Right cardiac atrium (tissue), 5 donors: ENCODE results near the gene TREH. TPM values are rescaled to one million over a fixed set of nuclear protein-coding genes. Genes with fewer than 3 reads are reported as not detected.

Experiments used
- ATAC-seq, 2 donors: fragments of 200-7000 bp; cut with Tn5 transposase; one replicate each; pipeline versions ENCODE4 v1.8.0 to v1.9.1; 2020; ENCODE audit warnings: moderate library complexity in 2 of 2, mild to moderate bottlenecking in 1 of 2
- DNase-seq, 3 donors: peaks; one replicate each; pipeline ENCODE4 v3.0.0-alpha.2; 2020
- H3K27ac ChIP-seq: one replicate; pipeline ENCODE4 v1.5.1; 2013; ENCODE audit warnings: mild to moderate bottlenecking, low read length, control low read depth, moderate library complexity
- H3K27me3 ChIP-seq: one replicate; pipeline ENCODE4 v1.6.1; 2013; ENCODE audit not compliant: control insufficient read depth, insufficient read depth
- H3K4me1 ChIP-seq: one replicate; pipeline ENCODE4 v1.6.1; 2013; ENCODE audit warnings: low read length; ENCODE audit not compliant: control insufficient read depth, insufficient read depth
- H3K4me3 ChIP-seq: one replicate; pipeline ENCODE4 v1.5.1; 2013; ENCODE audit warnings: low read length, control low read depth
- H3K9me3 ChIP-seq: one replicate; pipeline ENCODE4 v1.6.1; 2013; ENCODE audit warnings: low read length; ENCODE audit not compliant: control insufficient read depth
- WGBS: extraction: QIAGEN DNeasy Blood & Tissue Kit; methylation state at CpG from one replicate; pipeline ENCODE4 v1.1.7; 2013; 5-methylcytosine and 5-hydroxymethylcytosine counted together
- intact Hi-C, 4 donors: fragments of 100-400 bp; cut with DNase I; formaldehyde crosslinking; loops; one replicate each; pipeline versions ENCODE4 v1.11.0 to v1.14.0; 2022 to 2023
- polyA plus RNA-seq: library from polyadenylated mRNA; stranded (reverse); fragments of 200-250 nt; gene quantifications from one replicate; pipeline ENCODE4 v1.2.3, GENCODE V29; 2013
- total RNA-seq, 4 donors: library from RNA; stranded (reverse); fragmentation: NEBNext Ultra II Directional; extraction: Animal tissue kit (Norgen Biotek cat#: 25700); gene quantifications; one replicate each; pipeline ENCODE4 v1.2.1, GENCODE V29; 2021
- donor health status: healthy with polysubstance abuse.
- donor health status: DM: no; HTN: yes; CAD: no.
- donor health status: DM: no; HTN: no; CAD: no.
- donor health status: DM: no; HTN: yes; CAD: no; lungs with severe emphysema.
- donor health status: DM: yes; HTN: yes; CAD: no.

The TREH gene
- total and polyA plus RNA-seq, 5 donors: 1.2 TPM; not detected in 4

DNA sequence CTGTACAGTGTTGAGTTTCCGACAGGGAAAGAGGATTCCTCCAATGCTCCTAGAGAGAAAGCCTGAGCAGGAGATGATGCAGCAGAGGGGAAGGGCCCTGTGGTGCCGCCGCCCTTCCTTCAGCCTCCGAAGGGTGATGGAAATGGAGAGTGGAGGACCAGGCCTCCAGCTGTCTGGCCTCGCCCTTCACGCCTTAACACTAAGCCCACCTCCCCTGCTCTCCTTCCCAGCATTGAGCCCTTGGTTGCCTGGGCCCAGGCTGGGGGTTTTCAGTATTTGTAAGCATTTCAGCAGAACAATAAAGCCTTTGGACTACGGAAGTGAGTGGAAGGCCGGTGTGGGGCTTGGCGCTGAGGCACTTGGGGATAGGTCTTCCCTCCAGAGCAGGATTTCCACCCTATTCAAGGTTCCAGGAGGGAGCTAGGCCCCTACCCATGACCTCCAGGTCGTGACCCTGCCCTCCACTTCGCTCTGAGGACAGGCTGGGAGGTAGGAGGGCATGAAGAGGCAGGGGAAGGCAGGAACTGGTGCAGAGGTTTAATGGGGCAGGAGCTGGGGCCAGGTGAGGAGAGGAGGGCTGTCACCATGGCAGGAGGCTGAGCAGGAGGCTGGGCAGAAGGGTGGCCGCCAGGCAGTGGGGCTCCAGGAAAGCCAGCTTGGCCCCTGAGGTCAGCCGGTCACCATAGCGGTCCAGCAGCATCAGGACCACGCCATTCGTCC is 21.6 kb downstream of the TREH start:
- H3K4me3 ChIP-seq: no peak overlapping the region
- WGBS: 69% methylated on average over 16 of the region's 16 CpGs
- no peak for ATAC-seq
- H3K27ac ChIP-seq: no peak overlapping the region
- intact Hi-C loops: loop anchor here in 2 of 4 donors (5.0 kb wide), 1 partner anchor 51 kb away; the partner anchor contains the start of gene PHLDB1 (in 2 of the 2)
- no peak for DNase-seq
- no peaks in the 10 kb centered on the region for H3K4me1 ChIP-seq
- no peaks in the 10 kb centered on the region for H3K27me3 ChIP-seq
- H3K9me3 ChIP-seq: no peaks in the 10 kb centered on the region

GRCh38 chr11:118657238-118657637 is 22.2 kb downstream of the TREH start:
- 82% methylated on average over 2 of the region's 2 CpGs for WGBS
- Histone ChIP-seq H3K27ac (no peak overlapping the region), H3K4me3 (no peak overlapping the region), H3K27me3 (no peaks in the 10 kb centered on the region), H3K4me1 (no peaks in the 10 kb centered on the region), H3K9me3 (no peaks in the 10 kb centered on the region)
- intact Hi-C loops: loop anchor here in 2 of 4 donors (5.0 kb wide), 1 partner anchor 50 kb away; the partner anchor contains the start of gene PHLDB1 (in 2 of the 2)
- DNase-seq (no peak), ATAC-seq (no peak)

DNA sequence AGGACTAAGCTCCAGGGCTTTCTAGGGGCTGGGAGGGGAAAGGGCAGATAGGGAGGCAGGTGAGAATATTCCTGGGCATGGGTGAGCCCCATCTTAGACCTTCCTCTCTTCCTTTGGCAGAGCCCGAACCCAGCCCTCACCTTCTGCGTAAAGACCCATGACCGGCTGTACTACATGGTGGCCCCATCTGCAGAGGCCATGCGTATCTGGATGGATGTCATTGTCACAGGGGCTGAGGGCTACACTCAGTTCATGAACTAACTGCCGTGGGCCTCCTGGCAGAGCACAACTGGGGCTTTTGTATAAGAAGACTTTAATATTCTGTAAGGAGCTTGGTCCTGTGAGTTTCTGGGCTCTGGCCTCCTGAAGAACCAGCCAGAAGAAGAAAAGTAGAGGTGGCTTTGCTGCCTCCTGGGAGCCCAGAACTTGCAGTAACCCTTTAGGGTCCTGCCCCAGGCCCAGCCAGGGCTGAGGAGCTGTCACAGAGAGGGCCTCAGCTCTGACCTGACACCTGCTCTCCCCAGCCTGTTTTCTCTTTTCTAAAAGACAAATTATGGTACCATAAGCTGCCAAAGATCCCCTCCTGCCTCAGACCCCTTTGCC is 22.8 kb downstream of the TREH start:
- ATAC-seq (no peak), DNase-seq (no peak)
- Histone ChIP-seq H3K9me3 (no peaks in the 10 kb centered on the region), H3K4me3 (no peak overlapping the region), H3K27me3 (no peaks in the 10 kb centered on the region), H3K4me1 (no peaks in the 10 kb centered on the region), H3K27ac (no peak overlapping the region)
- 86% methylated on average over 5 of the region's 5 CpGs for WGBS
- intact Hi-C loops: loop anchor here in 2 of 4 donors (5.0 kb wide), 1 partner anchor 49 kb away; the partner anchor contains the start of gene PHLDB1 (in 2 of the 2)

GRCh38 chr11:118655486-118656190 is 23.8 kb downstream of the TREH start:
- Histone ChIP-seq H3K27me3 (no peaks in the 10 kb centered on the region), H3K4me3 (no peak overlapping the region), H3K27ac (no peak overlapping the region), H3K9me3 (no peaks in the 10 kb centered on the region), H3K4me1 (no peaks in the 10 kb centered on the region)
- intact Hi-C loops: loop anchor here in 2 of 4 donors (5.0 kb wide), 1 partner anchor 48 kb away; the partner anchor contains the start of gene PHLDB1 (in 2 of the 2)
- ATAC-seq (no peak), DNase-seq (no peak)
- 89% methylated on average over 7 of the region's 7 CpGs for WGBS

DNA sequence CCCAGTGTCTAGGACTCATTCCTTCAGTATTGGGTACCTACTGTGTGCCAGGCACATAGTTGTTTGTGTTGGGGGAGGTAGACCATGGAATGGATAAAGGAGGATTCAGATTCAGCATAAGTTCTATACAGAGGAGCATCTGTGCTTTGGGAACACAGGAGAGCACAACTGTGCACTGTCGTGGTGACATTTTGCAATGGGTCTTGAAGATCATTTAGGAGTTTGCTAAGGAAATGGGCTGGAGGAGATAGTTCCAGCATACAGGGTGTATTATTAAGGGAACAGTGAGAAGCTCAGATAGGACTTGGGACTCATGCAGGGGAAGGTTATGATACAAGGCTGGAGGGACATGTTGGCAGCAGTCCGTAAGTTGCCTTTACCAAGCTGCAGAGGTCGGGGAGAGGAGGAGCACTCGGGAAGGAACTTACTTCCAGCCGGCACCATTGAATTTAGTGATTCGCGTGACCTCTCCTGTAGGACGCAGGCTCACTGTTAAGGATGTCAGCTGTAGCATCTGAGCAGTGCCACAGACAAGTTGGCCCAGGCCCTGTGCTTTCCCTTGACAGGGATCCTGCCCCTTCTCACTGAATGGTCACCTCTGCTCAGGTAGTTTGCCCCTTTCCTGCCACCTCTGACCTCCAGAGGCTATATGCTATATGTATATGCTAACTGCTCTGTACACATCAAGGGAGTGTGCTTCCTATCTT is 25.6 kb downstream of the TREH start:
- intact Hi-C loops: no loop called here
- Histone ChIP-seq H3K4me3 (no peak overlapping the region), H3K4me1 (no peaks in the 10 kb centered on the region), H3K27ac (no peak overlapping the region), H3K9me3 (no peaks in the 10 kb centered on the region), H3K27me3 (no peaks in the 10 kb centered on the region)
- 76% methylated on average over 8 of the region's 8 CpGs for WGBS
- DNase-seq: no peak
- ATAC-seq: no peak

GRCh38 chr11:118652681-118653181 is 26.7 kb downstream of the TREH start:
- H3K4me1 ChIP-seq: no peaks in the 10 kb centered on the region
- ATAC-seq: no peak
- no peaks in the 10 kb centered on the region for H3K27me3 ChIP-seq
- 58% methylated on average over 4 of the region's 4 CpGs for WGBS
- H3K4me3 ChIP-seq: no peak overlapping the region
- H3K9me3 ChIP-seq: no peaks in the 10 kb centered on the region
- no peak for DNase-seq
- no peak overlapping the region for H3K27ac ChIP-seq
- intact Hi-C loops: no loop called here

DNA sequence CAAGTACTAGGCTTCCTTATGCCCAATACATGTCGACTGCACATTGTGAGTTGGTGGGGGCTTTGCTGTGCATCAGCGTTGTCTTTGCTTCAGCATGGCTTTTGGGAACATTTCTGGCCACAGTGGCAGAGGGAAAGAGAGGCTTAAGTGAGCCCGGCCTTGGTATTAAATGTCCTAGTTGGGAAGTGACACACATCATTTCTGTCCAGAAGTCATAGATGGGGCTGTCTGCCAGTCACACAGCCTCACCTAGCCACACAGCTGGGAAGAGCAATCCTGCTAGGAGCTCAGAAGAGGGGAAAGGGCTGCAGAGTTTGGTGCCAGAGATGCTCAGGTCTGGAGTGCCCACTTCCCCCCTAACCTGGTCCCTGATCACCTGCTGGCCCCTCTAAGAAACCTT is 27.6 kb downstream of the TREH start:
- no peak for ATAC-seq
- intact Hi-C loops: no loop called here
- Histone ChIP-seq H3K4me1 (no peaks in the 10 kb centered on the region), H3K9me3 (no peaks in the 10 kb centered on the region), H3K4me3 (no peak overlapping the region), H3K27ac (no peak overlapping the region), H3K27me3 (no peaks in the 10 kb centered on the region)
- 88% methylated on average over 3 of the region's 3 CpGs for WGBS
- no peak for DNase-seq

DNA sequence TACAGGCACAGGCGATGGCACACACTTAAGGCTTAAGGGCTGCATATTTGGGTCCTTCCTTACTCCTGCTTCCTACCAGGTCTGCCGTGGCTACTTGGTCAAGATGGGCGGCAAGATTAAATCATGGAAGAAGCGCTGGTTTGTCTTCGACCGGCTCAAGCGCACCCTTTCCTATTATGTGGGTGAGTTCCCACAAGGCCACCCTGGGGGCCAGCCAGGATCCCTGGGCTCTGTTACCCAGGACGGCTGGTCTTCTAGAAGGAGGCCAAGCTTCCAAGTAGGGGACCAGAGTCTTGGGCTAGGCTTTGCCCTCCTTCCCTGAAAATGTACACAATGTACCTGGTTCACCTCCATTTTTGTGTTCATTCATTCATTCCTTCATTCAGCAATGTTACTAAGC is 29.1 kb downstream of the TREH start:
- intact Hi-C loops: no loop called here
- Histone ChIP-seq H3K27me3 (no peaks in the 10 kb centered on the region), H3K4me3 (no peak overlapping the region), H3K27ac (no peak overlapping the region), H3K9me3 (no peaks in the 10 kb centered on the region), H3K4me1 (no peaks in the 10 kb centered on the region)
- 91% methylated on average over 8 of the region's 8 CpGs for WGBS
- ATAC-seq (no peak), DNase-seq (no peak)

DNA sequence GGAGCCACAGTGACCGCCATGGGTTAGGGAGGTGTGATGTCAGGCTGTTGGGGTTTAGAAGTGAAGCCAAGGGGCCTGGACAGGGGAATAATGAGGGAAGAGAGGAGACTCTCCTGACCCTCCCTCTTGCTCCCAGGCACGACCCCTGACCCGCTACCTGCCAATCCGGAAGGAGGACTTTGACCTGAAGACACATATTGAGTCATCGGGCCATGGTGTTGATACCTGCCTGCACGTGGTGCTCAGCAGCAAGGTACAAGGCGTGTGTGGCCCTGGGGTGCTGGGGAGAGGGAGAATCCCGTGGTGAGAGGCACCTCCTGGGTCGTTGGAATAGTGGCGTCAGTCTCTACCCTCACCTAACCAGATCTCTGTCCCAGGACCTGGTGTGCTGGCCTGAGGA is 29.5 kb downstream of the TREH start:
- no peaks in the 10 kb centered on the region for H3K27me3 ChIP-seq
- WGBS: 90% methylated on average over 10 of the region's 10 CpGs
- no peak overlapping the region for H3K4me3 ChIP-seq
- intact Hi-C loops: no loop called here
- ATAC-seq (peak in 1 of 2 donors; percentile 6), DNase-seq (peak in 1 of 3 donors; percentile 41)
- H3K4me1 ChIP-seq: no peaks in the 10 kb centered on the region
- H3K27ac ChIP-seq: no peak overlapping the region
- no peaks in the 10 kb centered on the region for H3K9me3 ChIP-seq

- intact Hi-C loops: no loop called here
- WGBS: 62% methylated on average over 5 of the region's 5 CpGs
- Histone ChIP-seq H3K27ac (no peak overlapping the region), H3K27me3 (no peaks in the 10 kb centered on the region), H3K9me3 (no peaks in the 10 kb centered on the region), H3K4me1 (peaks cover 3% of the 10 kb centered on the region), H3K4me3 (no peak overlapping the region)
- ATAC-seq: no peak
- DNase-seq: peak in 2 of 3 donors; percentile 10 to 49
Observed at GRCh38 chr11:118648291-118648690, 31.2 kb downstream of the TREH start.
